ENCODE data around the gene MACO1.

The MACO1 gene

DNA sequence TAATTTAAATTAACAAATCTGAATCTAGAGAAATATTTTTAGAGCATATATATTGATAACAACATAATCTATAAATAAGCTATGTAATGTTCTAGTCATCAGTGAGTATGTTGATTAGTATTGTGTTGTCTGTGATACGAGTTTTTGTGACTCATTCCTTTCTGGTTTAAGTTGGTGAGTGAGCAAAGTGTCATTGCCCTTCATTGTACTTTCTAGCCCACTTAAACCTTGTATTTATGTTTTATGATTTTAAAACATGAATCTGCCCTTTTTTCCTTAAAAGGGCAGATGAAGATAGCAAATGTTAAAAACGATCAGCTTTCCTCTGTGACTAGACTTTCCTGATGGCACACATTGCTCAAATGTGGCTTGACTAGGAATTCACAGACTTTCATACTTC lies 38.5 kb downstream of the MACO1 start:
- no peak overlapping the region for H3K4me3 ChIP-seq (ENCODE audit: low read length)
- 0 out of 2 replicates have a peak, but pooled peaks cover 2% of the 10 kb centered on the region for H3K4me1 ChIP-seq (ENCODE audit: control insufficient read depth, low read length)
- no peaks in the 10 kb centered on the region for H3K9me3 ChIP-seq (ENCODE audit: control insufficient read depth, insufficient read depth, low read length)
- TF ChIP-seq EZH2phosphoT487 (IDR thresholded peaks at IDR 0.05; ENCODE audit: borderline replicate concordance, low read length), result no peak
- TF ChIP-seq, protein P1, sequence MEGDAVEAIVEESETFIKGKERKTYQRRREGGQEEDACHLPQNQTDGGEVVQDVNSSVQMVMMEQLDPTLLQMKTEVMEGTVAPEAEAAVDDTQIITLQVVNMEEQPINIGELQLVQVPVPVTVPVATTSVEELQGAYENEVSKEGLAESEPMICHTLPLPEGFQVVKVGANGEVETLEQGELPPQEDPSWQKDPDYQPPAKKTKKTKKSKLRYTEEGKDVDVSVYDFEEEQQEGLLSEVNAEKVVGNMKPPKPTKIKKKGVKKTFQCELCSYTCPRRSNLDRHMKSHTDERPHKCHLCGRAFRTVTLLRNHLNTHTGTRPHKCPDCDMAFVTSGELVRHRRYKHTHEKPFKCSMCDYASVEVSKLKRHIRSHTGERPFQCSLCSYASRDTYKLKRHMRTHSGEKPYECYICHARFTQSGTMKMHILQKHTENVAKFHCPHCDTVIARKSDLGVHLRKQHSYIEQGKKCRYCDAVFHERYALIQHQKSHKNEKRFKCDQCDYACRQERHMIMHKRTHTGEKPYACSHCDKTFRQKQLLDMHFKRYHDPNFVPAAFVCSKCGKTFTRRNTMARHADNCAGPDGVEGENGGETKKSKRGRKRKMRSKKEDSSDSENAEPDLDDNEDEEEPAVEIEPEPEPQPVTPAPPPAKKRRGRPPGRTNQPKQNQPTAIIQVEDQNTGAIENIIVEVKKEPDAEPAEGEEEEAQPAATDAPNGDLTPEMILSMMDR (IDR thresholded peaks at IDR 0.05; ENCODE audit: low read depth, low read length, poor library complexity, severe bottlenecking), result no peak
- H4K20me1 ChIP-seq (ENCODE audit: control insufficient read depth, insufficient read depth, low read depth, low read length), result peaks cover 8% of the 10 kb centered on the region; the same call in 1 of the 2 replicates
- H3K4me2 ChIP-seq (ENCODE audit: low read length), result no peak overlapping the region
- H3K79me2 ChIP-seq (ENCODE audit: control insufficient read depth, low read length), result peaks cover 79% of the 10 kb centered on the region
- H3K9me2 ChIP-seq (replicated peaks; ENCODE audit: control insufficient read depth, low read length), result no peaks in the 10 kb centered on the region
- no peak overlapping the region for H3K27ac ChIP-seq (ENCODE audit: low read depth, low read length)
- H3F3A ChIP-seq (ENCODE audit: control insufficient read depth, insufficient read depth), result no peaks in the 10 kb centered on the region
- H3K27me3 ChIP-seq (ENCODE audit: control insufficient read depth, low read length), result no peaks in the 10 kb centered on the region
- H3K36me3 ChIP-seq (ENCODE audit: control insufficient read depth, low read length), result peaks cover 40% of the 10 kb centered on the region

DNA sequence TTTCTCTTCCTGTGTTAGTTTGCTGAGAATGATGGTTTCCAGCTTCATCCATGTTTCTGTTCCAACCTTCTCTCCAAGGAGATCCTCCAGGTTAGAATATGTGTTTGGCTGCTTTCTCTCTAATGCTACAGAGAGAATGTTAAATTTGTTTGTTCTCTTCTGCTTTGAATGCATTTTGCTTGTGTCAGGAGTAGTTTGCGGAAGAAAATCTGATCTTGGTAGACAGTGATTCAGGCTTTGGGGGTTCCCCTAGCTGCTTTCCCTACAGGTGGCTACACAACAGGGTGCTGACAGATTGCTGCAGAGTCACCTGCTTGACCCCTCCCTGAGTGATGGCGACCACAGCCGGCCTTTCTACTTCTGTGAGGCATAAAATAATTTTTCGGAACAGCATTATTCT lies 41.8 kb downstream of the MACO1 start:
- no peaks in the 10 kb centered on the region for H3F3A ChIP-seq (ENCODE audit: control insufficient read depth, insufficient read depth)
- no peaks in the 10 kb centered on the region for H3K27me3 ChIP-seq (ENCODE audit: control insufficient read depth, low read length)
- no peaks in the 10 kb centered on the region for H3K9me2 ChIP-seq (replicated peaks; ENCODE audit: control insufficient read depth, low read length)
- TF ChIP-seq, protein P1 (IDR thresholded peaks at IDR 0.05; ENCODE audit: low read depth, low read length, poor library complexity, severe bottlenecking), result no peak
- TF ChIP-seq EZH2phosphoT487 (IDR thresholded peaks at IDR 0.05; ENCODE audit: borderline replicate concordance, low read length), result no peak
- H3K4me2 ChIP-seq (ENCODE audit: low read length), result no peak overlapping the region
- H3K79me2 ChIP-seq (ENCODE audit: control insufficient read depth, low read length), result peaks cover 79% of the 10 kb centered on the region
- no peaks in the 10 kb centered on the region for H3K9me3 ChIP-seq (ENCODE audit: control insufficient read depth, insufficient read depth, low read length)
- no peak overlapping the region for H3K27ac ChIP-seq (ENCODE audit: low read depth, low read length)
- H3K4me3 ChIP-seq (ENCODE audit: low read length), result no peak overlapping the region
- H3K36me3 ChIP-seq (ENCODE audit: control insufficient read depth, low read length), result peaks cover 44% of the 10 kb centered on the region
- peaks cover 10% of the 10 kb centered on the region for H4K20me1 ChIP-seq (ENCODE audit: control insufficient read depth, insufficient read depth, low read depth, low read length)
- 0 out of 2 replicates have a peak, but pooled peaks cover 2% of the 10 kb centered on the region for H3K4me1 ChIP-seq (ENCODE audit: control insufficient read depth, low read length)

DNA sequence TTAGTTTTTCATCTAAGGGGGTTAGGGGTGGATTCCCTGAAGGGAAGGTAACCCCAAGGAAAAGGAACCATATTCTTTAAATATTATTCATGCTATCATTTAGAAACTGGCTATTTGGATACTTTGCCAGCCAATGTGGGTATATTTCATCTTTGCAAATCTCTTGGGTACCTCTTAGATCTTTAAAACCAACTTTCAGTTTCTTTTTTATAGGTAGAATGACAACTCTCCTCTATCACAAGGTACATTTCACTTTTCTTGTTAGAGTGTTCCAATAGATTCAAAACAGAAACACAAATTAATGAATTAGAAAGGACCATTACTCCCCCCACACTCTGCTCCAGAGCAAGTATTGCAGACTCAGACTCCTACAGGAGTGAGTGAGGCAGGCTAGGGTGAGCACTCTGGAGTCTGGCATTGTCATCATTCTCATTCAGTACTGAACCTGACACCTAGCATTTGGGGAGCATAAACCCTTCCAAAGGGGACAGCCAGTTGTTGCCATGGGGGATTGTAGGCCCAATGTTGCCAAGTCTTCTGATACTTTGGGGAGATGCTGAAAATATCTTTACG lies 43.0 kb downstream of the MACO1 start:
- Histone ChIP-seq H3K9me2 (replicated peaks; ENCODE audit: control insufficient read depth, low read length) (no peaks in the 10 kb centered on the region), H3K27ac (ENCODE audit: low read depth, low read length) (no peak overlapping the region), H3K79me2 (ENCODE audit: control insufficient read depth, low read length) (peaks cover 70% of the 10 kb centered on the region), H3K27me3 (ENCODE audit: control insufficient read depth, low read length) (no peaks in the 10 kb centered on the region), H3K4me3 (ENCODE audit: low read length) (no peak overlapping the region), H3K4me1 (ENCODE audit: control insufficient read depth, low read length) (0 out of 2 replicates have a peak, but pooled peaks cover 2% of the 10 kb centered on the region), H3K36me3 (ENCODE audit: control insufficient read depth, low read length) (peaks cover 41% of the 10 kb centered on the region), H4K20me1 (ENCODE audit: control insufficient read depth, insufficient read depth, low read depth, low read length) (peaks cover 10% of the 10 kb centered on the region), H3F3A (ENCODE audit: control insufficient read depth, insufficient read depth) (no peaks in the 10 kb centered on the region), H3K9me3 (ENCODE audit: control insufficient read depth, insufficient read depth, low read length) (no peaks in the 10 kb centered on the region), H3K4me2 (ENCODE audit: low read length) (no peak overlapping the region)
- TF ChIP-seq, protein P1 (IDR thresholded peaks at IDR 0.05; ENCODE audit: low read depth, low read length, poor library complexity, severe bottlenecking), result no peak
- no peak for TF ChIP-seq EZH2phosphoT487 (IDR thresholded peaks at IDR 0.05; ENCODE audit: borderline replicate concordance, low read length)

All from DOHH2 (cell line).